Measurements from ENCODE around the gene ADGRL2.

The ADGRL2 gene

GRCh38 chr1:81921344-81921743, 120.6 kb downstream of the ADGRL2 start:
- DNase-seq = no peak

DNA sequence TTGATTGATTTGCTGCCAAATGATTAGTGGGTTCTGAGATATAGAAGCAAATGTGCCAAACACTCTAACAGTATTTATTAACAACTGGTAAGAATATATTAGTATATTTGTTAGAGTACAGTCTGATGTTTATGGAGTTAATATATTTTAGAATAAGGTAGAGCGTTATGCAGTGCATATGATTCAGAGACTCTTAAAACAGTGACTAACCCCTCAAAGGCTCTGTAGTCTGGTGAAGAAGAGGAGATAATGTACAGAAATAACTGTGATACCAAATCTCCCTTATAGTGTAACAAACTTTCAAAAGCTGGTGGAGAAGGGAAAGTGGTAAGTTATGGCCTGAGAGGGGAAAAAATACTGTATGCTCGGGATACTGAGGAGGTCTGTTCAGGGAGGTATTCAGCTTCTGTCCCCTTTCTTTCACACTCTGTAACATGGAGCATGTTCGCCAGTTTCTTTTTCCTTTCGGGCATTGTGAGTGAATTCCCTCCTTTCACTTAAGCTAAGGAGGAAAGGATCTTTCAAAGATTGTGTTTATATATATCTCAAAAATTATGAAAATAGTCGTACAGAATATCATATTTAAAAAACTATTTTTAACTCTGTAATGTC, 121.2 kb downstream of the ADGRL2 start:
- no peak for DNase-seq

DNA sequence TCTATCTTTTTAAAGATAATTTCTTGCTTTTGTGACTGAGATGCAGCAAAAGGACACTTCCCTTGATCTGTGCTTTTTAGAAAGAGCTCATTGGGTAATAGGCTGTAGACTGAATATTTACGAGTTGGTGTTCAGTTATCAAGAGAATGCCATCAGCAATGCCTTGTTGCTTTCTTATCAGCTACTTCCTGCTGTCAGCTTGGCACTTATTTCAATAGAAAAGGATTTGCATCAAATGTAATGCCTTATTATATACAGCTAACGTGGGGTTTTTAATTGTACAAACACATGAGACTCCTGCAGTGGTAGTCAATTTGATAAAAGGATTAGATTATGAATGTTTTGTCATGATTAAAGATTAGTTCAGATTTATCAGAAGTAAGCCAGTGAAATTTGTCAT, 122.2 kb downstream of the ADGRL2 start:
- no peak for DNase-seq

DNA sequence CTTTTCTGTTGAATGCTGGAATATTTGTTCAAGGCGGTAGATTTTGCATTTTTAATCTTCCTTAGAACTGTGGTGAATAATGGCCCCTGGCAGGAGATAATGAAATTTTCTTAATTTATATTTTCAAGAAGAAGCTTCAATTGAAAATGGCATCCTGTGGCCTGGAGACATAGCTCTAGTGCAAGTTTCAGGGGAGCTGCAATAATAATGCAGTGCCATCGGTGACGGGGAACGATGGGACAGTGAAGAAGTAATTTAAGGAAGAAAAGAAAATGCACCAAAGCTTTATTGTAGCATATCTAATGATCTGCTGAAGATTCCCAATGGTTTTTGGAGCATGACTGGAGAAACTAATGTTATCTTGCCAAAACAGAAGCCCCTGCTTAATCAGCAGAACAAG, 128.4 kb downstream of the ADGRL2 start:
- DNase-seq = no peak

DNA sequence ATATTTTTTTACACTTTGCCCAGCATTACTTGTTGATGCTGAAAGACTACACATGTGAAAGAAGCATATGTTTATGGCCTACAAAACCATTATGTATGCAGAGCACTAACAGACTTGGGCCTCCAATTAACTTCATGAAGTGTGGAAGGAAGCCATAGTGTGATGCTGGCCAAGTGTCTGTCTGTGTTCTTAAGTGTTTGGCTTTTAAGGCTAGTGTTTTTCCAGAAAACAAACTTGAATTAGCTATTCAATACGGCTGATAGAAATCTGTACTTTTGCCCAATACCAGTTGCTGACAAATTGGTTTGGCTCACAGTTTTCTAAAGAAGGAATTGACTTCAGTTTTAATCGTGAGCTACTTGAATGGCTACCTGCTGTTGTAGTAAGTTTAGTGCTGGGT, 136.1 kb downstream of the ADGRL2 start:
- no peak for DNase-seq

DNA sequence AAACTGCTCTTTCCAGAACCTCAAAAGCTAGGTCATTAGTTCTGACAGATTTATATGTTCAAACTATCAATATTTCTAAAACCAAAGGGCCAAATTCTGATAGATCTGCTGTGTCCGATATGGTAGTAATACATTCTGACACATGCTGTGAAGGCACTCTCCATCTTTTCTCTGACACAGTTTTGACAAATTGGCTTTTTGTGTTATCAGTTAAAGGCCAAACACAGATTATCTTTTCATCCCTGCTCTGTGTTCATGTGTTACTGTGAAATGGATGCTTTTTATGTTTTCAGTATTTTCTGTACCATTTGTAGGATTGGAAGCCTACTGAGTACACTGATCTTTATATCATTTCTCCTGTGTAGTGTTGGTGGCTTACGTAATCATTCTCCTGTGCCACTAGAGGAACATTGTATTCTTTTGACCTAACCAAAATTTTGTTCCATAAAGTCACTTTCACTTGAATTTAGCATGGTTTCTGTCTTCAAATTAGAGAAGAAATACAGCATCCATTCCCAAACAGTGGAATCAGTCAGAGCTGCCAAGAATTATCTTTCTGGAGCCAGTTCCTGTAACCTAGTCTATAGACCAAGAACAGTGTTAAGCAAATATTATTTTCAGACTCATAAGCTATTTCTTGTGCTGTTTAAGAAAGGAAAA, 137.2 kb downstream of the ADGRL2 start:
- DNase-seq = no peak

DNA sequence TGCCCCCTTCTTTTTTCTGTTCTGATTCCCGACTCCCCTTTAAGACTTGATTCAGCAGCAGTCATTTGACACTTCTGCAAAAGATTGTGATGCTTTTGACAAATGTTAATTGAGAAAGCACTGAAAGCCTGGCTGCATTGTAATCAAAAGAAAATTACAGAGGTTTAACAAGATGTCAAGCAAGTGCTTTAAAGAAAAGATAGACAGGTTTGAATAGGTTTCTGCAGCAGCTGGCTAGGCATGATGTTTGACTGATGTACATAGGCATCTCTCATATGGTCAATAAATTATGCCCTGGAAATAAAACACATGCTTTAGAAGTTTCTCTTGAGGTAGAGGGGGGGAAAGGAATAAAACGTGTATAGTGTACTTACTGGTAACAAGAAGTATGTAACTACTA, 147.8 kb downstream of the ADGRL2 start:
- DNase-seq = no peak

DNA sequence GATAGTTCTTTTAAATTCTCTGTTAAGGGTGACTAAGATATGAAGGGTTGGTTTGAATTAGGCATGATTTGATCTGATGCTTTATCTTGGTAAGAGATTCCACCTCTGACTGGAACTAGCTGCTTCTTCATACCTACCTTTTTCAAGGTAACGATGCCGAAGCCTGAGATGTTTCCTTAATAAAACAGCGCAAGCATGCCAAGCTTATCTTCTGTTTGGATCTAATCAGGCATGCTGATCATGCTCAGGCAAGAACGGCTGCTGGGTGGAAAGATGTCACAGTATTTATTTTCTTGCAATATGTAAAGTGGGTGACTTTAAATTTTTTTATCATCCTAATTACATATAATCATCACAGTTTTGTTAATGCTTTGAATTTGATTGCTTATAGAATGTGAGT, 148.7 kb downstream of the ADGRL2 start:
- DNase-seq = no peak

DNA sequence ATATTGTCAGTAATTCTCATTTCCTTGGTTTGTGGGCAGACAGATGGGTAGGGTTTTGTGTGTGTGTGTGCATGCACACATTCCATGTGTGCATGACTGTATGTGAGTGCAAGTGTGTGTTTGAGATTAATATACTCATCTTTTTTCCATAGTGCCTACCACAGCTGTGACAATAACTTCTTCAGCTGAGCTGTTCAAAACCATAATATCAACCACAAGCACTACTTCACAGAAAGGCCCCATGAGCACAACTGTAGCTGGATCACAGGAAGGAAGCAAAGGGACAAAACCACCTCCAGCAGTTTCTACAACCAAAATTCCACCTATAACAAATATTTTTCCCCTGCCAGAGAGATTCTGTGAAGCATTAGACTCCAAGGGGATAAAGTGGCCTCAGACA, 149.3 kb downstream of the ADGRL2 start:
- no peak for DNase-seq

GRCh38 chr1:81950591-81951244, 150.0 kb downstream of the ADGRL2 start:
- no peak for DNase-seq

DNA sequence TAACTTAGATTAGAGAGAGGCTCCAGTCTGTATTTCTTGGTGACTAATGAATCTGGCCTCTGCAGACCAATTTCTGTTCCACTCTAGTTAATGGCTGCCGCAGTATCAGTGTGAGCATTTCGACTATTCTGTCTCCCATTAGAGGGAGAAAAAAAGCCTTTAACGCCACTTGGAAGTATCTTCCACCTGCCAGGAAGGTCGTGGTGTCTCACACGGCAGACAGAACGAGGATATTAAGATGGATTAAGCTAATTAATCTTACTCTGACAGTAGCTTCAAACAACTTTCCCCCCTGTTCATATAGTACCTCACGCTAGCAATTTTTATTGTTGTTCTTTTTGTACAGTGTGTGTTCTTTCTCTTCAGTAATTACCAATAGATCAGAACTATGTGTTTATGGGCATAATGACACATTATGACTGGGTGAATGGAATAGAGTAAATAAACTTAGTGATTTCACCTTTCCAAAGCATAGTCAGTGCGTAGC, 153.8 kb downstream of the ADGRL2 start:
- DNase-seq = no peak

DNA sequence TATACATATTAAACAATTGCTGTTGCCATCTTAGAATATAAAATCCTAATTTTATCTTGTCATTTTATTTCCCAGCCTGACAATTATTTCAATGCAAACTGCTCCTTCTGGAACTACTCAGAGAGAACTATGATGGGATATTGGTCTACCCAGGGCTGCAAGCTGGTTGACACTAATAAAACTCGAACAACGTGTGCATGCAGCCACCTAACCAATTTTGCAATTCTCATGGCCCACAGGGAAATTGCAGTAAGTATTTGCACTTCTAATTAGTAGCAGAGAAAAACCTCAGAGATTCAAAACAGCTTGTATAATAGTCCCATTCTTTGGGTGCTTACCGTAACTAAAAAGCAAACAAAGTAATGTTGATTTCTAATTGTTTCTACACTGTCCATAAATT, 167.2 kb downstream of the ADGRL2 start:
- no peak for DNase-seq

DNA sequence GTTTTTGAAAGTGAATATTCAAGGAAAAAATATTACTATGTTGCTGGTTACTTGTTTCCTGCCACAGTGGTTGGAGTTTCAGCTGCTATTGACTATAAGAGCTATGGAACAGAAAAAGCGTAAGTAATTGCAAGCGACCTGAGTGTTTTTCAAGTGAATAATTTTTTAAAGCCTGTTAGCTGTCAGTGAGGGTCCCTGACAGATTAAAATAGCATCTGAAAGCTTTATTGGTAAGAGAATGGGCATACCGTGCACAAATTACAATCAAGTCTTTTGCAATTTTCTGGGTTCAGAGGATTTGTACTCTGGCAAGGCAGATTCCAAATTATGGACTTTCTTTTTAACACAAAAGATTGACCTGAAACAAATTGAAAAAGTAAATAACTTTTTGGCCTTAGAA, 169.7 kb downstream of the ADGRL2 start:
- no peak for DNase-seq

DNA sequence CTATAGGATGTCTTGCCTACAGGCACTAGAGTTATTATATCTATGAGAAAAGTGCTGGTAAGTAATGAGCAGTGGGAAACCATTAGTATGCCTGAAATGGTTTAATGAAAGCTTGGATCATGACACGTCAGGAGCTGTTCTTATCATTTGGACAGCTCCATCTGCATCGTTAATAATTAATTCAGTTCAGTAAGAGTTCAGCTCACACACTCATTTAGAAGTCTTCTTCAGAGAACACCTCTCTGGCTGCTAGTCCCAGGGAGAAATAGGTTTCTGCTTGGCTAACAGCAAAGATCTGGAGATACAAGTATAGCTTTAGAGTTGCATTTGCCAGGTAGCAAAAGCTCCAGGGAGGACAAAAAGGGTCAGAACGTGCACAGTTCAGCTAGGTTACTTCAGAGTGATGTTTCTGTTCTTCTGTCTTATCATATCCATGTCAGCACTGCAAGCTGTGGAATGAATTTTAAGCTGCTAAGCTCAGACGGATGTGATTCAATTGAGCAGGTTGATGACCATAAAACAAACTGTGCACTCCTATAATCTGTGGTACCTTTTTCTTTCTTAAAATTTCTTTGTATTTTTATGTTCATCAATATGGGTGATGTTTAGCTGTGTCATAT, 173.6 kb downstream of the ADGRL2 start:
- no peak for DNase-seq

DNA sequence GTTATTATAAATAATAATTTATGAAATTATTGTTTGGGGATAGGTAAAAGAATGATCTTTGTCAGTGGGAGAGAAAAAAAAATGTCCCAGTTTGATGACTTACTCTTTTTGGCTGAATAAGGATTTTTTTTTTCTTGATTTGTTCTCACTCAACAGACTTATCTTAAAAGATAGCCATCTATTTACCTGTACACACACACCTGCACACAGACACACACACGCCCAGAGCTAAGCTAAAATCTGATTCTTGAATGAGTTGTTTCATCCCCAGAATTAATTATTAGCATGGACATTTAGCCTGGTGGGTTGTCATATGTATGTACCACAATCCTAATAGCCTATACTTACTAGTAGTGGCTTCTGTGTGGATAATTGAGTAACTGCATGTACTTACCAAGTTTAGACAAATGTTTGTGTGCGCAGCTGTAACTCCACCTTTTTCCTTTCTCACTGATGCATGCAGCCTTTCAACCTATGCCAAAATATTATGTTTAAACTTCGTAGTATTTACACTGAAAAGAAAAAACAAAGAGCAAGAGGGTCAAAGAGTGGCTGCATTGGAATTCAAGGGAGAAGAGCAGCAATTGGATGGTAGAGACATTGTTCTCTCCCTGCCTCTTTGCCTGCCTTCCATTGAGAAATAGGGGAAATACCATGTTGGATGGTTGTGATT, 174.3 kb downstream of the ADGRL2 start:
- no peak for DNase-seq

- no peak for DNase-seq
Measured at GRCh38 chr1:81976539-81976938, 175.8 kb downstream of the ADGRL2 start.

DNA sequence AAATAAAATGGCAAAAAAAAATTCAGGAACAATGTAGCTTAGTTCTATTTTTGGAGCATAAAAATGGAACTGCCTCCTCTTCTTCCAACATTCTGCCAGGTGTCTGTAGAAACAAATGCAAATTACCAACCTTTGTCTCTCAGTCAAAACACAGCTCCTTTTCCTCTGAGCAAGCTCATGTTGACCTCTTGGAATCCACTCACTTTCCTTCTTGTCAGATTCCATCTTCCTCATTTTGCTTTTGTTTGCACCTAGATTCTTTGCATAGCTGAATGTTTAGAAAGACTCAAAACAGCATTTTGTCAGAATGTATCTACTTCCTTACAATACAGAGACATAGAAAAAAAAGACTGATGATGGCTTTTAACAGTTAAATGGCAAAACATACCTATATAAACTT, 178.2 kb downstream of the ADGRL2 start:
- no peak for DNase-seq

GRCh38 chr1:81982523-81982922, 181.8 kb downstream of the ADGRL2 start:
- DNase-seq = no peak

- DNase-seq = no peak
Measured at GRCh38 chr1:81989524-81989923, 188.8 kb downstream of the ADGRL2 start.

DNA sequence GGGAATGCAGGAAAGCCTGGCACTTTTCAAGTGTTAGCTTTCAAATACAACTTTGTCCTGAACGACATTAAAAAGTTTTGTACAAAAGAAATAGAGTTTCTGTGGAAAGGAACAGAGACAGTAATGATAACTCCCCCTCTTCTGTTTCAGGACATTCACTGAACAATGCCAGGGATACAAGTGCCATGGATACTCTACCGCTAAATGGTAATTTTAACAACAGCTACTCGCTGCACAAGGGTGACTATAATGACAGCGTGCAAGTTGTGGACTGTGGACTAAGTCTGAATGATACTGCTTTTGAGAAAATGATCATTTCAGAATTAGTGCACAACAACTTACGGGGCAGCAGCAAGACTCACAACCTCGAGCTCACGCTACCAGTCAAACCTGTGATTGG, 189.5 kb downstream of the ADGRL2 start:
- DNase-seq = no peak

DNA sequence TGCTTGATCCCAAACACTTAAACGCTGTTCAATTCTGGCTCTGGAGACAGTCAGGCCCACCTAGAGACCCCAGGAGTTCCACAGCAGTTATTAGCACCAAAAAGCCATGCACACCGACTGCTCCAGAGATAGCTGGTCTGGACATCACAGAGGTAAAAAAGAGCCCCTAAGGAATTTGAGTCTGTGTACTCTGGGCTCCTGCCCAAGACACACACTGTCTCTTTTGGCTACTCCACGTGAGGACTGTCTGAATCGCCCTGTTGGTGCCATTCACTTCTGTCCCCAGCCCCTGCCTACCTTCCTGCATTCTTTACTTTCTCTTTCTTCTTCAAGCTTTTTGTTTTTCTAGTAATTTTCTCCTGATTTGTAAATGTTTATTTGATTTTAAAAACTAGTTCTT, 197.4 kb downstream of the ADGRL2 start:
- no peak for DNase-seq

GRCh38 chr1:81999364-81999763, 198.6 kb downstream of the ADGRL2 start:
- DNase-seq = no peak

GRCh38 chr1:82000221-82000620, 199.5 kb downstream of the ADGRL2 start:
- DNase-seq = no peak
